Measurements from ENCODE around the gene LDLRAD1.
A peak's percentile ranks its signal among the peaks of the same experiment; 100 is the strongest.

The LDLRAD1 gene

DNA sequence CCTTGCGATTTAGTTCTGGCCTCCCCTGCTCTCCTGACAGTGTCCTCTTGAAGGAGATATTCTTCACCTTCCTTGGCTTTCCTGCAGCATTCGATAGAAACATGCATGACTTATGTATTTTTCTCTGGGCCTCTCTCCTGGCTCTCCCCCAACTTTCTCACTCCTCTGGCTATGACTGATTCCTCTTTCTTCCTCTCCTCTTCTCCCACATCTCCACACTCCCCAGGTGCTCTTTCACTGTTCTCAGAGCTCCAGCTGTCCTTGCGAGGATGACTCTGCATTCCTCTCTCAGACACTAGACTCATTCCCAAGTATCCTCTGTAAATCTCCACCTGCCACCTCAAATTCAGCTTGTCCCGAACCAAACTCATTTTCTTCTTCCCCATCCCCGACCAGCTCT lies 53.9 kb downstream of the LDLRAD1 start:
- H3K4me3 Mint-ChIP-seq = no peak overlapping the region

DNA sequence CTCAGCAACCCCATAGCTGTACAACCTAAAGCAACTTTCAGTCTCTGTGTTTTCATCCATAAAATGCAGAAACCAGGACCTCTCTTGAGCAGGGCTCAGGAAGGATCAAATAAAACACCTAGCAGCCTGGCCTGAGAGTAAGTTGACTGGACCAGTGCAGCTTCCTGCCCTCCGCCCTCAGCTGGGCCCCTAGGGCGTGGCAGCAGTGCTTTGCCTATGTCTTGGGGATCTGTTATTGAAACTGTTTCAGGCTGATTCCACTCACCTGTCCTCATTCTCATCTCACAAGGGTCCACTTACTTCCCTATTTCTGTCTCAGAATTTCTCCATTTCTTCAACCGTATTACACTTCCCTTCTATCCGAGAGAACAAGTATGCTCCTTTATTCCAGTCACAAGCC lies 54.5 kb downstream of the LDLRAD1 start:
- H3K4me3 Mint-ChIP-seq = no peak overlapping the region
- H3K27ac Mint-ChIP-seq = no peak overlapping the region
- H3K36me3 Mint-ChIP-seq (ENCODE audit: low read depth) = peaks cover 43% of the 10 kb centered on the region
- H3K4me1 Mint-ChIP-seq (ENCODE audit: low read depth) = peaks cover 7% of the 10 kb centered on the region
- H3K9me3 Mint-ChIP-seq = no peaks in the 10 kb centered on the region
- H3K27me3 Mint-ChIP-seq (ENCODE audit: low read depth) = no peaks in the 10 kb centered on the region
- DNase-seq (ENCODE audit: low spot score) = no peak

More for the DNA sequence above, 53.9 kb downstream of the LDLRAD1 start:
- Mint-ChIP-seq H3K27me3 (ENCODE audit: low read depth) (no peaks in the 10 kb centered on the region), H3K27ac (peak overlapping the region; percentile 33), H3K4me1 (ENCODE audit: low read depth) (peaks cover 7% of the 10 kb centered on the region), H3K36me3 (ENCODE audit: low read depth) (peaks cover 46% of the 10 kb centered on the region), H3K9me3 (no peaks in the 10 kb centered on the region)
- DNase-seq (ENCODE audit: low spot score) = no peak

DNA sequence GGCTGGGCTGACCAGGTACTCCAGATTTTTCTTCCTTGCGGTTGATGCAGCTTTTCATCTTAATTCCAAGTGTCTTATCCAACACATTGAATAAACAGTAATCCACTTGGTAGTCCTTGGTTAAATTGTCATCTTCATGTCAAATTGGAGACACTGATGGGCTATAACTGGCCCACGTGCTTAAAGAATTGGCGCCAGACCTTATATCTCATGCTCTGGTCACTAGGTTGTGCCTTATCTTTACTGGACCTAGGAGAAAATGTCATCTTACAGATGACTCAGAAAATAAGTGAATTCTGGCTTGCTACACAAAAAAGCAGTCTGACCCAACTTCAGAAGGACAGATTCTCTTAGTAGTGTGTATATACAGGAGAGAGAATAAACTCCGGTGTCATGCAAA lies 55.6 kb downstream of the LDLRAD1 start:
- no peak overlapping the region for H3K4me3 Mint-ChIP-seq
- no peaks in the 10 kb centered on the region for H3K27me3 Mint-ChIP-seq (ENCODE audit: low read depth)
- H3K27ac Mint-ChIP-seq = no peak overlapping the region
- H3K36me3 Mint-ChIP-seq (ENCODE audit: low read depth) = peaks cover 40% of the 10 kb centered on the region
- no peaks in the 10 kb centered on the region for H3K9me3 Mint-ChIP-seq
- no peak for DNase-seq (ENCODE audit: low spot score)
- peaks cover 7% of the 10 kb centered on the region for H3K4me1 Mint-ChIP-seq (ENCODE audit: low read depth)

DNA sequence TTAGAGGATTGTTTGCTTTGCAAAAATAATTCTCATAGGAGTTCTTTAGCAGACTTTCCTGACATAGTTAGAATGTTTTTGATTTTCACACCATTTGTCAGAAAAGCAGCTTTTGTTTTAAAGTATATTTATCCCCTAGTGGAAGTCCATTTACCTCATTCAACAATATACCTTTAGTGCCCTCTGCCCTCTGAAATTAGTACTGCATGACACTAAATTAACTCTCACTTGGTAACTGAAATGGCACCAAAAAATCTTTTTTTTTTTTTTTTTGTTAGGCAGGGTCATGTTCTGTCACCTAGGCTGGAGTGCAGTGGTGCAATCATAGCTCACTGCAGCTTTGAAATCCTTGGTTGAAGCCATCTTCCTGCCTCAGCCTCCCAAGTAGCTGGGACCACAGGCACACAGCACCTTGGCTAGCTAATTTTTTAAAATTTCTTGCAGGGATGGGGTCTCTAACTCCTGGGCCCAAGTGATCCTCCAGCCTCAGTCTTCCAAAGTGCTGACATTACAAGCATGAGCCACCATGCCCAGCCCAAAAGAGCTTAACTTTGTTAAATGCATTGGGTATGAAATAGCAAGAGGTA lies 58.2 kb downstream of the LDLRAD1 start:
- Mint-ChIP-seq H3K36me3 (ENCODE audit: low read depth) (peaks cover 33% of the 10 kb centered on the region), H3K4me1 (ENCODE audit: low read depth) (peaks cover 17% of the 10 kb centered on the region), H3K9me3 (no peaks in the 10 kb centered on the region), H3K27ac (no peak overlapping the region), H3K27me3 (ENCODE audit: low read depth) (no peaks in the 10 kb centered on the region), H3K4me3 (no peak overlapping the region)
- DNase-seq (ENCODE audit: low spot score) = no peak
